K562 (cell line): Measurements from ENCODE around the gene VKORC1. TPM values are rescaled to one million over a fixed set of nuclear protein-coding genes. Genes with fewer than 3 reads are reported as not detected.

Experiments
- BRF1 ChIP-seq: IDR thresholded peaks from 3 replicates; pipeline ENCODE4 v1.6.1; 2011; ENCODE audit warnings: borderline replicate concordance, mild to moderate bottlenecking; ENCODE audit not compliant: insufficient read length; ENCODE audit errors: extremely low read depth
- GTF2F1 ChIP-seq: IDR thresholded peaks from 2 replicates; pipeline ENCODE4 v1.6.1; 2011; ENCODE audit warnings: low read depth, low read length, improper control_type of control experiment
- HDAC3 ChIP-seq: fragments of 450-650 bp; IDR thresholded peaks from 2 replicates; pipeline ENCODE4 v1.6.1; 2018; ENCODE audit warnings: borderline replicate concordance, mild to moderate bottlenecking, moderate library complexity; ENCODE audit not compliant: partially characterized antibody
- JUNB ChIP-seq: fragments of 450-650 bp; formaldehyde crosslinking; conservative IDR thresholded peaks from 2 replicates; pipeline ENCODE4 v1.4.0; 2020; ENCODE audit warnings: mild to moderate bottlenecking
- L3MBTL2 ChIP-seq: fragments of 450-650 bp; IDR thresholded peaks from 2 replicates; pipeline ENCODE4 v1.6.1; 2016; ENCODE audit warnings: mild to moderate bottlenecking, moderate library complexity
- NR2F6 ChIP-seq: fragments of 450-650 bp; formaldehyde crosslinking; IDR thresholded peaks from 2 replicates; pipeline ENCODE4 v1.4.0; 2020; ENCODE audit warnings: mild to moderate bottlenecking
- PPARD ChIP-seq: fragments of 250-450 bp; sonication (Bioruptor Pico); IDR thresholded peaks from 2 replicates; pipeline ENCODE4 v1.8.0; 2022; ENCODE audit warnings: inconsistent platforms, mild to moderate bottlenecking, moderate library complexity
- SAP30 ChIP-seq: fragments of 200-600 bp; sonication (generic); IDR thresholded peaks from 2 replicates; pipeline ENCODE4 v1.6.1; 2012; ENCODE audit warnings: borderline replicate concordance, low read depth, mild to moderate bottlenecking, moderate library complexity, low read length, control low read depth, inconsistent platforms; ENCODE audit not compliant: insufficient read depth, poor library complexity, severe bottlenecking
- SMAD4 ChIP-seq: fragments of 250-450 bp; sonication (Bioruptor Pico); conservative IDR thresholded peaks from 2 replicates; pipeline ENCODE4 v1.8.0; 2021; ENCODE audit warnings: inconsistent platforms, mild to moderate bottlenecking, moderate library complexity
- STAT5B ChIP-seq: fragments of 250-450 bp; sonication (Bioruptor Pico); IDR thresholded peaks from 2 replicates; pipeline ENCODE4 v1.8.0; 2021; ENCODE audit warnings: mild to moderate bottlenecking, inconsistent platforms
- TBP ChIP-seq: optimal IDR thresholded peaks from 2 replicates; pipeline ENCODE3; 2011; ENCODE audit warnings: low read depth, low read length, improper control_type of control experiment
- TSC22D4 ChIP-seq: fragments of 450-650 bp; IDR thresholded peaks from 2 replicates; pipeline ENCODE4 v1.6.1; 2016; ENCODE audit warnings: missing genetic modification characterization, missing biosample characterization, control low read depth
- ZC3H4 ChIP-seq: sonication (generic); formaldehyde crosslinking; IDR thresholded peaks from 2 replicates; pipeline ENCODE4 v1.9.0; 2021; ENCODE audit warnings: missing genetic modification reagents, borderline replicate concordance
- ZNF280B ChIP-seq: fragments of 250-450 bp; sonication (Bioruptor Pico); IDR thresholded peaks from 2 replicates; pipeline ENCODE4 v1.5.1; 2021; ENCODE audit warnings: mild to moderate bottlenecking
- ZNF445 ChIP-seq: fragments of 250-450 bp; sonication (Bioruptor Pico); IDR thresholded peaks from 2 replicates; pipeline ENCODE4 v1.4.0; 2020; ENCODE audit warnings: low read depth, mild to moderate bottlenecking, moderate library complexity
- ZNF586 ChIP-seq: fragments of 450-650 bp; formaldehyde crosslinking; conservative IDR thresholded peaks from 2 replicates; pipeline ENCODE4 v1.4.0; 2020; ENCODE audit warnings: mild to moderate bottlenecking, moderate library complexity
- ZSCAN32 ChIP-seq: fragments of 450-650 bp; formaldehyde crosslinking; IDR thresholded peaks from 2 replicates; pipeline ENCODE4 v1.4.0; 2020; ENCODE audit warnings: mild to moderate bottlenecking, moderate library complexity
- polyA plus RNA-seq, 8 experiments: library from polyadenylated mRNA; depleted of rRNA in 4 of 8; stranded (reverse) in 5 of 8; unstranded in 3 of 8; fragments of >200 nt; fragmentation: Nextera tagmentation in 2 of 8; fragmentation: Illumina TruSeq in 1 of 8; extraction: Ambion mirVana in 2 of 8; extraction: Trizol in 1 of 8; gene quantifications; 2 replicates each; pipeline versions ENCODE4 v1.2.1 to v1.2.3, GENCODE V29; 2011 to 2014; ENCODE audit warnings: inconsistent platforms in 1 of 8, missing spikeins in 1 of 8
- total RNA-seq, 7 experiments: library from RNA; depleted of rRNA in 6 of 7; stranded (reverse); fragments of >200 nt in 6 of 7; fragmentation: Illumina TruSeq in 2 of 7; extraction: Trizol in 2 of 7; gene quantifications; 2 replicates each; pipeline versions ENCODE4 v1.2.1 to v1.2.3, GENCODE V29; 2011 to 2021; ENCODE audit warnings: low replicate concordance in 1 of 7
- TF ChIP-seq, protein P1 (sequence below): fragments of 250-450 bp; sonication (Bioruptor Pico); IDR thresholded peaks from 2 replicates; pipeline ENCODE4 v1.9.0; 2021; ENCODE audit warnings: mild to moderate bottlenecking
- TF ChIP-seq, protein P2 (sequence below): fragments of 250-450 bp; sonication (Bioruptor Pico); IDR thresholded peaks from 2 replicates; pipeline ENCODE4 v1.4.0; 2020; ENCODE audit warnings: mild to moderate bottlenecking
- TF ChIP-seq, protein P3 (sequence below), 3 experiments: fragments of 200-800 bp in 1 of 3; fragments of 250-450 bp in 1 of 3; fragments of 450-650 bp in 1 of 3; sonication (Bioruptor Pico) in 1 of 3; sonication (Bioruptor generic) in 1 of 3; formaldehyde crosslinking in 1 of 3; IDR thresholded peaks; 2 replicates each; pipeline versions ENCODE4 v1.6.1 to v1.8.0; 2016 to 2022; ENCODE audit warnings: mild to moderate bottlenecking in 2 of 3, missing genetic modification characterization in 2 of 3, missing compliant biosample characterization in 1 of 3, moderate library complexity in 1 of 3

The VKORC1 gene
- total and polyA plus RNA-seq, 9 of the 15 experiments (the other 6 are each of a cell fraction or from before 2014, with no cell fraction given): 30.0 to 119 (median 62.1) TPM

DNA sequence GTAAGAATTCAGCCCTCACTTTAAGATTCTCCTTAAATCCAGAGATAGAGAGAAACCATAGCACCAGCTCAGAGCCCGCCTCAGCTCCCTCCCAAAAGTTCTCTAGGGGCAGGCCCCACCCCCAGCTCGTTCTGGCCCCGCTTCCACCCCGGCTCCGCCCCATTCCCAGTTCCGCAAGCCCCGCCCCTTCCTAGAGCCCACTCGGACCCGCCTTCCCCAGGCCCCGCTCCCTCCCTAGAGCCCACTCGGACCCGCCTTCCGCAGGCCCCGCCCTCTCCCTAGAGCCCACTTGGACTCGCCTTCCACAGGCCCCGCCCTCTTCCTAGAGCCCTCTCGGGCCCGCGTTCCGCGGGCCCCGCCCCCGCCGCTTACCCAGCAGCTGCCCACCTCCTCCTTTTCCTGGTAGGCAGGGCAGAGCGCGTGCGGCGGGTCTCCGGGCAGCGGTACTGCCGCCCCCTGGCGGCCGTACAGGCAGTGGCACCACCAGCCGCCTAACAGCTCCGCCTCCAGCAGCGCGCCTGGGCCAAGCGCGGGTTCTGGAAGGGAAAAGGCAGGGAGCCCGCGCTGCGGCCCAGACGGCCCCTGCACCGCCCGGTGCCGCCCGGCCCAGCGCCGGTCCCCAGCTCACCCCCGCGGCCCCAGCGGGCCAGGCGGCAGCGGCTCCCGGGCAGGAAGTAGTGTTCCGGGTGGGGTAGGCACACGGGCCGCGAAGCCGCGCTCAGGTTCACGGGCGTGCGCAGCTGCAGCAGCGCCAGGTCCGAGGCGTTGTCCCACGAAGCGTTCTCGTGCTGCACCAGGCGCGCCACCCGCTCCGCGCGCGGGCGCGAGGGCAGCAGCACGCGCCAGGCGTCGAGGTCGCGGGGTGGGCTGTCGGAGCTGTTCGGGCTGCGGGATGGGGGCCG lies 47.8 kb upstream of the VKORC1 start (continued):
- TF ChIP-seq ZNF280B (CRISPR knock-in tag): no peak
- TF ChIP-seq JUNB (CRISPR knock-in tag): no peak
- TF ChIP-seq TSC22D4 (tag): no peak
- 0 out of 2 replicates have a peak, but pooled peaks have one; percentile 66 for TF ChIP-seq ZC3H4 (CRISPR knock-in tag)
- TF ChIP-seq PPARD (CRISPR knock-in tag): no peak
- no peak for TF ChIP-seq NR2F6 (CRISPR knock-in tag)
- TF ChIP-seq, protein P1, sequence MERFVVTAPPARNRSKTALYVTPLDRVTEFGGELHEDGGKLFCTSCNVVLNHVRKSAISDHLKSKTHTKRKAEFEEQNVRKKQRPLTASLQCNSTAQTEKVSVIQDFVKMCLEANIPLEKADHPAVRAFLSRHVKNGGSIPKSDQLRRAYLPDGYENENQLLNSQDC: no peak
- TF ChIP-seq SAP30: no peak
- TF ChIP-seq L3MBTL2: peak; percentile 95
- no peak for TF ChIP-seq ZSCAN32 (CRISPR knock-in tag)
- peak; percentile 38 for TF ChIP-seq TBP
- TF ChIP-seq, protein P2, sequence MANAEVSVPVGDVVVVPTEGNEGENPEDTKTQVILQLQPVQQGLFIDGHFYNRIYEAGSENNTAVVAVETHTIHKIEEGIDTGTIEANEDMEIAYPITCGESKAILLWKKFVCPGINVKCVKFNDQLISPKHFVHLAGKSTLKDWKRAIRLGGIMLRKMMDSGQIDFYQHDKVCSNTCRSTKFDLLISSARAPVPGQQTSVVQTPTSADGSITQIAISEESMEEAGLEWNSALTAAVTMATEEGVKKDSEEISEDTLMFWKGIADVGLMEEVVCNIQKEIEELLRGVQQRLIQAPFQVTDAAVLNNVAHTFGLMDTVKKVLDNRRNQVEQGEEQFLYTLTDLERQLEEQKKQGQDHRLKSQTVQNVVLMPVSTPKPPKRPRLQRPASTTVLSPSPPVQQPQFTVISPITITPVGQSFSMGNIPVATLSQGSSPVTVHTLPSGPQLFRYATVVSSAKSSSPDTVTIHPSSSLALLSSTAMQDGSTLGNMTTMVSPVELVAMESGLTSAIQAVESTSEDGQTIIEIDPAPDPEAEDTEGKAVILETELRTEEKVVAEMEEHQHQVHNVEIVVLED (CRISPR knock-in tag): 0 out of 2 replicates have a peak, but pooled peaks have one; percentile 40
- TF ChIP-seq ZNF586 (CRISPR knock-in tag): no peak
- TF ChIP-seq BRF1: no peak
- no peak for TF ChIP-seq ZNF445 (CRISPR knock-in tag)
- TF ChIP-seq HDAC3: no peak
- TF ChIP-seq SMAD4 (CRISPR knock-in tag): 0 out of 2 replicates have a peak, but pooled peaks have one; percentile 55
- TF ChIP-seq, protein P3, sequence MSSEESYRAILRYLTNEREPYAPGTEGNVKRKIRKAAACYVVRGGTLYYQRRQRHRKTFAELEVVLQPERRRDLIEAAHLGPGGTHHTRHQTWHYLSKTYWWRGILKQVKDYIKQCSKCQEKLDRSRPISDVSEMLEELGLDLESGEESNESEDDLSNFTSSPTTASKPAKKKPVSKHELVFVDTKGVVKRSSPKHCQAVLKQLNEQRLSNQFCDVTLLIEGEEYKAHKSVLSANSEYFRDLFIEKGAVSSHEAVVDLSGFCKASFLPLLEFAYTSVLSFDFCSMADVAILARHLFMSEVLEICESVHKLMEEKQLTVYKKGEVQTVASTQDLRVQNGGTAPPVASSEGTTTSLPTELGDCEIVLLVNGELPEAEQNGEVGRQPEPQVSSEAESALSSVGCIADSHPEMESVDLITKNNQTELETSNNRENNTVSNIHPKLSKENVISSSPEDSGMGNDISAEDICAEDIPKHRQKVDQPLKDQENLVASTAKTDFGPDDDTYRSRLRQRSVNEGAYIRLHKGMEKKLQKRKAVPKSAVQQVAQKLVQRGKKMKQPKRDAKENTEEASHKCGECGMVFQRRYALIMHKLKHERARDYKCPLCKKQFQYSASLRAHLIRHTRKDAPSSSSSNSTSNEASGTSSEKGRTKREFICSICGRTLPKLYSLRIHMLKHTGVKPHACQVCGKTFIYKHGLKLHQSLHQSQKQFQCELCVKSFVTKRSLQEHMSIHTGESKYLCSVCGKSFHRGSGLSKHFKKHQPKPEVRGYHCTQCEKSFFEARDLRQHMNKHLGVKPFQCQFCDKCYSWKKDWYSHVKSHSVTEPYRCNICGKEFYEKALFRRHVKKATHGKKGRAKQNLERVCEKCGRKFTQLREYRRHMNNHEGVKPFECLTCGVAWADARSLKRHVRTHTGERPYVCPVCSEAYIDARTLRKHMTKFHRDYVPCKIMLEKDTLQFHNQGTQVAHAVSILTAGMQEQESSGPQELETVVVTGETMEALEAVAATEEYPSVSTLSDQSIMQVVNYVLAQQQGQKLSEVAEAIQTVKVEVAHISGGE (CRISPR knock-in tag; IDR thresholded peaks at IDR 0.05): no peak
- no peak for TF ChIP-seq STAT5B (CRISPR knock-in tag)
- TF ChIP-seq GTF2F1: no peak
